ENCODE measurements around the gene RASA2. TPM values are rescaled to one million over a fixed set of nuclear protein-coding genes. Genes with fewer than 3 reads are reported as not detected.

RASA2 gene
- total and polyA plus RNA-seq, 9 of the 15 experiments (the other 6 are each of a cell fraction or from before 2014, with no cell fraction given): 2.0 to 12.8 (median 9.5) TPM

DNA sequence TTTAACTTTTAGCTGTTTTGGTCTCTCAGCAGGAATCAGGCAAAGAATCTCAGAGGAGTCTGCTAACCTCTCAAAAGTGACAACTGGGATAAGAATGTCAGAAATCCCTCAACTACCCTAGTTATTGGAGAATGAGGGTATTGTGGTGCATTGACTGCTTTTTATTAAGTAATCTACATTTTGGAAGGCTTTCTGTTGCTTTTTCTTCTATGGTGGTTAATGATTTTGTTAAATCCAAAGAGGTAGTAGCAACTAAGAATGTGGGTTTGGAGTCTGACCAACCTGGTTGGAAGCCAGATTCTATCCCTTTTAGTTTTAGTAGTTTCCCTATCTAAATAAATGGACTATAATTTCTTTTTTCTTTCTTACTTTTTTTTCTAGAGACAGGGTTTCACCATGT is 156.6 kb downstream of the RASA2 start:
- Histone ChIP-seq H3K79me2 (ENCODE audit: control insufficient read depth, insufficient read depth, low read length) (no peaks in the 10 kb centered on the region), H4K20me1 (replicated peaks; ENCODE audit: control insufficient read depth, insufficient read depth, low read length) (no peaks in the 10 kb centered on the region), H3K36me3 (ENCODE audit: control insufficient read depth, insufficient read depth, low read length) (no peaks in the 10 kb centered on the region), H3K9me3 (replicated peaks; ENCODE audit: control insufficient read depth, insufficient read depth, low read depth, low read length) (no peaks in the 10 kb centered on the region), H3K4me3 (no peak overlapping the region), H3K4me1 (replicated peaks in 1 of 2; ENCODE audit: control insufficient read depth in 2 of 2, insufficient read depth in 2 of 2, low read length in 2 of 2) (peaks cover 0 to 11% of the 10 kb centered on the region in 2 experiments; a peak in 3 of 5 replicates), H3K27me3 (ENCODE audit: control insufficient read depth in 2 of 2, insufficient read depth in 2 of 2, low read length in 2 of 2) (no peaks in the 10 kb centered on the region), H2AFZ (ENCODE audit: low read depth, low read length) (no peak overlapping the region), H3K9me1 (ENCODE audit: control insufficient read depth, insufficient read depth, low read length) (no peaks in the 10 kb centered on the region), H3K27ac (ENCODE audit: extremely low read depth, low read depth, low read length) (no peak overlapping the region), H3K4me2 (ENCODE audit: insufficient read depth, low read length) (no peak overlapping the region), H3K9ac (ENCODE audit: insufficient read depth in 1 of 2, low read depth in 2 of 2, low read length in 2 of 2) (no peak overlapping the region)
- DNase-seq (ENCODE audit: extremely low read depth in 1 of 4, low spot score in 3 of 4) (no peak), ATAC-seq (no peak), FAIRE-seq (no peak)
- in situ Hi-C loops (cut with MboI) (loop anchor here (10.0 kb wide), 1 partner anchor 169 kb away; no protein-coding TSS in a partner anchor), intact Hi-C loops (cut with micrococcal nuclease) (no loop called here)
- CTCF ChIA-PET (ENCODE audit: low intra/inter-chr PET ratio): no interaction called here
- no TSS peak for BruUV-seq (replicated peaks)
- POLR2A ChIA-PET: interaction anchor here (0.6 kb wide), 1 partner anchor 22 kb away, joined by 3 read pairs; no protein-coding TSS in a partner anchor
- TF ChIP-seq, protein P1, sequence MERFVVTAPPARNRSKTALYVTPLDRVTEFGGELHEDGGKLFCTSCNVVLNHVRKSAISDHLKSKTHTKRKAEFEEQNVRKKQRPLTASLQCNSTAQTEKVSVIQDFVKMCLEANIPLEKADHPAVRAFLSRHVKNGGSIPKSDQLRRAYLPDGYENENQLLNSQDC (CRISPR knock-in tag; IDR thresholded peaks at IDR 0.05): no peak
- TF ChIP-seq BACH1 (tag; IDR thresholded peaks at IDR 0.05) (no peak), PYGO2 (tag; IDR thresholded peaks at IDR 0.05) (no peak), ZNF699 (CRISPR knock-in tag; IDR thresholded peaks at IDR 0.05; ENCODE audit: insufficient replicate concordance) (no peak), EP300 (IDR thresholded peaks at IDR 0.05; ENCODE audit: low read length) (no peak), TAF1 (IDR thresholded peaks at IDR 0.05; ENCODE audit: control insufficient read depth, extremely low read depth, insufficient read depth, low read length, severe bottlenecking) (no peak), NONO (IDR thresholded peaks at IDR 0.05; ENCODE audit: low read depth in 2 of 2, low read length in 1 of 2) (no peak), RBM25 (IDR thresholded peaks at IDR 0.05; ENCODE audit: low read depth, low read length, severe bottlenecking) (no peak), KDM2B (CRISPR knock-in tag; IDR thresholded peaks at IDR 0.05) (no peak), HNRNPLL (IDR thresholded peaks at IDR 0.05; ENCODE audit: low read depth, low read length, poor library complexity, severe bottlenecking) (no peak), POLR2AphosphoS2 (IDR thresholded peaks at IDR 0.05; ENCODE audit: low read length) (no peak), MTF1 (CRISPR knock-in tag; IDR thresholded peaks at IDR 0.05; ENCODE audit: borderline replicate concordance) (no peak), SRF (CRISPR knock-in tag; IDR thresholded peaks at IDR 0.05) (no peak)
- TF ChIP-seq, protein P2, sequence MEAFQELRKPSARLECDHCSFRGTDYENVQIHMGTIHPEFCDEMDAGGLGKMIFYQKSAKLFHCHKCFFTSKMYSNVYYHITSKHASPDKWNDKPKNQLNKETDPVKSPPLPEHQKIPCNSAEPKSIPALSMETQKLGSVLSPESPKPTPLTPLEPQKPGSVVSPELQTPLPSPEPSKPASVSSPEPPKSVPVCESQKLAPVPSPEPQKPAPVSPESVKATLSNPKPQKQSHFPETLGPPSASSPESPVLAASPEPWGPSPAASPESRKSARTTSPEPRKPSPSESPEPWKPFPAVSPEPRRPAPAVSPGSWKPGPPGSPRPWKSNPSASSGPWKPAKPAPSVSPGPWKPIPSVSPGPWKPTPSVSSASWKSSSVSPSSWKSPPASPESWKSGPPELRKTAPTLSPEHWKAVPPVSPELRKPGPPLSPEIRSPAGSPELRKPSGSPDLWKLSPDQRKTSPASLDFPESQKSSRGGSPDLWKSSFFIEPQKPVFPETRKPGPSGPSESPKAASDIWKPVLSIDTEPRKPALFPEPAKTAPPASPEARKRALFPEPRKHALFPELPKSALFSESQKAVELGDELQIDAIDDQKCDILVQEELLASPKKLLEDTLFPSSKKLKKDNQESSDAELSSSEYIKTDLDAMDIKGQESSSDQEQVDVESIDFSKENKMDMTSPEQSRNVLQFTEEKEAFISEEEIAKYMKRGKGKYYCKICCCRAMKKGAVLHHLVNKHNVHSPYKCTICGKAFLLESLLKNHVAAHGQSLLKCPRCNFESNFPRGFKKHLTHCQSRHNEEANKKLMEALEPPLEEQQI (IDR thresholded peaks at IDR 0.05): no peak
- TF ChIP-seq, protein P3, sequence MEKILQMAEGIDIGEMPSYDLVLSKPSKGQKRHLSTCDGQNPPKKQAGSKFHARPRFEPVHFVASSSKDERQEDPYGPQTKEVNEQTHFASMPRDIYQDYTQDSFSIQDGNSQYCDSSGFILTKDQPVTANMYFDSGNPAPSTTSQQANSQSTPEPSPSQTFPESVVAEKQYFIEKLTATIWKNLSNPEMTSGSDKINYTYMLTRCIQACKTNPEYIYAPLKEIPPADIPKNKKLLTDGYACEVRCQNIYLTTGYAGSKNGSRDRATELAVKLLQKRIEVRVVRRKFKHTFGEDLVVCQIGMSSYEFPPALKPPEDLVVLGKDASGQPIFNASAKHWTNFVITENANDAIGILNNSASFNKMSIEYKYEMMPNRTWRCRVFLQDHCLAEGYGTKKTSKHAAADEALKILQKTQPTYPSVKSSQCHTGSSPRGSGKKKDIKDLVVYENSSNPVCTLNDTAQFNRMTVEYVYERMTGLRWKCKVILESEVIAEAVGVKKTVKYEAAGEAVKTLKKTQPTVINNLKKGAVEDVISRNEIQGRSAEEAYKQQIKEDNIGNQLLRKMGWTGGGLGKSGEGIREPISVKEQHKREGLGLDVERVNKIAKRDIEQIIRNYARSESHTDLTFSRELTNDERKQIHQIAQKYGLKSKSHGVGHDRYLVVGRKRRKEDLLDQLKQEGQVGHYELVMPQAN (IDR thresholded peaks at IDR 0.05; ENCODE audit: borderline replicate concordance): no peak
- TF ChIP-seq, protein P4, sequence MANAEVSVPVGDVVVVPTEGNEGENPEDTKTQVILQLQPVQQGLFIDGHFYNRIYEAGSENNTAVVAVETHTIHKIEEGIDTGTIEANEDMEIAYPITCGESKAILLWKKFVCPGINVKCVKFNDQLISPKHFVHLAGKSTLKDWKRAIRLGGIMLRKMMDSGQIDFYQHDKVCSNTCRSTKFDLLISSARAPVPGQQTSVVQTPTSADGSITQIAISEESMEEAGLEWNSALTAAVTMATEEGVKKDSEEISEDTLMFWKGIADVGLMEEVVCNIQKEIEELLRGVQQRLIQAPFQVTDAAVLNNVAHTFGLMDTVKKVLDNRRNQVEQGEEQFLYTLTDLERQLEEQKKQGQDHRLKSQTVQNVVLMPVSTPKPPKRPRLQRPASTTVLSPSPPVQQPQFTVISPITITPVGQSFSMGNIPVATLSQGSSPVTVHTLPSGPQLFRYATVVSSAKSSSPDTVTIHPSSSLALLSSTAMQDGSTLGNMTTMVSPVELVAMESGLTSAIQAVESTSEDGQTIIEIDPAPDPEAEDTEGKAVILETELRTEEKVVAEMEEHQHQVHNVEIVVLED (CRISPR knock-in tag; IDR thresholded peaks at IDR 0.05): no peak

All from K562 (cell line).